ENCODE results near the gene CERS5. TPM values are rescaled to one million over a fixed set of nuclear protein-coding genes. Genes with fewer than 3 reads are reported as not detected.

CERS5 gene
- total RNA-seq, 1 donor from 2014 or later: 6.5 TPM

GRCh38 chr12:50142993-50143392 is 24.2 kb downstream of the CERS5 start:
- DNase-seq (ENCODE audit: low spot score) (no peak), ATAC-seq (no peak)

- ATAC-seq (no peak), DNase-seq (ENCODE audit: low spot score) (no peak)
Measured at GRCh38 chr12:50132505-50133135, 34.5 kb downstream of the CERS5 start.

- ATAC-seq (no peak), DNase-seq (ENCODE audit: low spot score) (no peak)
Measured at GRCh38 chr12:50129290-50129689, 37.9 kb downstream of the CERS5 start.

GRCh38 chr12:50127546-50127945 is 39.6 kb downstream of the CERS5 start:
- DNase-seq (ENCODE audit: low spot score) (no peak), ATAC-seq (no peak)

- no peak for ATAC-seq
- DNase-seq (ENCODE audit: low spot score): no peak
Measured at GRCh38 chr12:50123203-50123602, 44.0 kb downstream of the CERS5 start.

GRCh38 chr12:50121641-50122040 is 45.5 kb downstream of the CERS5 start:
- ATAC-seq (no peak), DNase-seq (ENCODE audit: low spot score) (no peak)

- DNase-seq (ENCODE audit: low spot score) (peak; percentile 35), ATAC-seq (no peak)
Measured at GRCh38 chr12:50120953-50121352, 46.2 kb downstream of the CERS5 start.

GRCh38 chr12:50120521-50120920 is 46.6 kb downstream of the CERS5 start:
- peak; percentile 24 for DNase-seq (ENCODE audit: low spot score)
- no peak for ATAC-seq

GRCh38 chr12:50119387-50119786 is 47.8 kb downstream of the CERS5 start:
- DNase-seq (ENCODE audit: low spot score): no peak

GRCh38 chr12:50117057-50117622 is 50.0 kb downstream of the CERS5 start:
- no peak for DNase-seq (ENCODE audit: low spot score)
- peak; percentile 4 for ATAC-seq

More at GRCh38 chr12:50119387-50119786, 47.8 kb downstream of the CERS5 start:
- ATAC-seq: peak; percentile 32

GRCh38 chr12:50112456-50113218 is 54.5 kb downstream of the CERS5 start:
- DNase-seq (ENCODE audit: low spot score) (no peak), ATAC-seq (peak; percentile 3)

- DNase-seq (ENCODE audit: low spot score): peak; percentile 99
- ATAC-seq: peak; percentile 71
Measured at GRCh38 chr12:50111693-50112455, 55.3 kb downstream of the CERS5 start, which contains the start of gene COX14. Gene COX14, plus strand, starts transcription at chr12:50112236. Its CDS starts 7,808 bp downstream, at chr12:50120044.

- ATAC-seq (peak; percentile 2), DNase-seq (ENCODE audit: low spot score) (no peak)
Measured at GRCh38 chr12:50111395-50111692, 55.8 kb downstream of the CERS5 start.

GRCh38 chr12:50110762-50111351 is 56.3 kb downstream of the CERS5 start:
- DNase-seq (ENCODE audit: low spot score) (peak; percentile 86), ATAC-seq (peak; percentile 51)

GRCh38 chr12:50110127-50110761 is 56.9 kb downstream of the CERS5 start:
- DNase-seq (ENCODE audit: low spot score) (peak; percentile 92), ATAC-seq (peak; percentile 50)

- DNase-seq (ENCODE audit: low spot score): no peak
- no peak for ATAC-seq
Measured at GRCh38 chr12:50109319-50109718, 57.9 kb downstream of the CERS5 start.

- no peak for ATAC-seq
- no peak for DNase-seq (ENCODE audit: low spot score)
Measured at GRCh38 chr12:50107416-50108268, 59.5 kb downstream of the CERS5 start.

GRCh38 chr12:50106907-50107306 is 60.3 kb downstream of the CERS5 start:
- DNase-seq (ENCODE audit: low spot score): no peak

GRCh38 chr12:50105913-50106450 is 61.2 kb downstream of the CERS5 start:
- ATAC-seq: no peak
- DNase-seq (ENCODE audit: low spot score): no peak

More at GRCh38 chr12:50106907-50107306, 60.3 kb downstream of the CERS5 start:
- ATAC-seq: no peak

All from left lobe of liver (tissue), 2 donors.